ENCODE measurements around the gene DYNLT1.

The DYNLT1 gene

GRCh38 chr6:158639056-158639455 lies 5.5 kb downstream of the DYNLT1 start:
- Histone ChIP-seq H3K36me3 (replicated peaks in 1 of 2; ENCODE audit: control insufficient read depth in 2 of 2, insufficient read depth in 2 of 2, low read length in 2 of 2) (peaks cover 5 to 81% of the 10 kb centered on the region in 2 donors), H3K18ac (ENCODE audit: low read length) (no peak overlapping the region), H2BK12ac (ENCODE audit: low read length) (no peak overlapping the region), H3K27ac (replicated peaks; ENCODE audit: low read length) (no peak overlapping the region), H3K79me1 (ENCODE audit: low read depth, low read length) (peaks cover 3% of the 10 kb centered on the region), H3K4ac (ENCODE audit: low read length) (no peak overlapping the region), H3K4me3 (ENCODE audit: low read length in 2 of 2) (no peak overlapping the region), H2BK15ac (ENCODE audit: low read length) (no peak overlapping the region), H3K4me1 (ENCODE audit: control insufficient read depth in 2 of 2, insufficient read depth in 1 of 2, low read depth in 1 of 2, low read length in 2 of 2) (peaks cover 0 to 6% of the 10 kb centered on the region in 2 donors), H2AFZ (ENCODE audit: low read length) (no peak overlapping the region), H4K91ac (ENCODE audit: low read depth, low read length, poor library complexity) (no peak overlapping the region), H2BK120ac (ENCODE audit: low read depth, low read length) (no peak overlapping the region), H2AK5ac (ENCODE audit: low read depth, low read length) (no peak overlapping the region), H3K9ac (ENCODE audit: low read depth, low read length, poor library complexity) (no peak overlapping the region), H3K23ac (ENCODE audit: low read depth, low read length, poor library complexity) (no peak overlapping the region), H4K8ac (ENCODE audit: low read depth, low read length) (no peak overlapping the region), H3K4me2 (ENCODE audit: insufficient read depth, low read length, poor library complexity, severe bottlenecking) (no peak overlapping the region), H3K27me3 (ENCODE audit: control insufficient read depth in 3 of 3, insufficient read depth in 3 of 3, low read depth in 1 of 3, low read length in 3 of 3) (no peaks in the 10 kb centered on the region), H2BK5ac (ENCODE audit: low read length) (no peak overlapping the region), H3K14ac (ENCODE audit: low read length) (no peak overlapping the region), H3K9me3 (replicated peaks in 1 of 2; ENCODE audit: control insufficient read depth in 2 of 2, insufficient read depth in 1 of 2, low read depth in 1 of 2, low read length in 2 of 2) (peaks cover 0 to 2% of the 10 kb centered on the region in 2 donors)
- DNase-seq (ENCODE audit: low spot score): no peak
- no CpG with 5 or more reads among the region's 5 CpGs for WGBS, 2 donors (ENCODE audit: extremely low coverage in 2 of 2, insufficient read length in 2 of 2, insufficient replicate concordance in 1 of 2)

GRCh38 chr6:158638324-158638854 lies 6.2 kb downstream of the DYNLT1 start:
- no peak overlapping the region for H4K91ac ChIP-seq (ENCODE audit: low read depth, low read length, poor library complexity)
- no peak overlapping the region for H3K18ac ChIP-seq (ENCODE audit: low read length)
- no peak overlapping the region for H3K9ac ChIP-seq (ENCODE audit: low read depth, low read length, poor library complexity)
- H3K4me3 ChIP-seq (ENCODE audit: low read length in 2 of 2): no peak overlapping the region
- no CpG with 5 or more reads among the region's 3 CpGs for whole genome bisulfite sequencing, 2 donors (ENCODE audit: extremely low coverage in 2 of 2, insufficient read length in 2 of 2, insufficient replicate concordance in 1 of 2)
- no peak overlapping the region for H4K8ac ChIP-seq (ENCODE audit: low read depth, low read length)
- H2BK5ac ChIP-seq (ENCODE audit: low read length): no peak overlapping the region
- no peak overlapping the region for H3K23ac ChIP-seq (ENCODE audit: low read depth, low read length, poor library complexity)
- H3K27ac ChIP-seq (replicated peaks; ENCODE audit: low read length): no peak overlapping the region
- H2AK5ac ChIP-seq (ENCODE audit: low read depth, low read length): no peak overlapping the region
- no peaks in the 10 kb centered on the region for H3K27me3 ChIP-seq (ENCODE audit: control insufficient read depth in 3 of 3, insufficient read depth in 3 of 3, low read depth in 1 of 3, low read length in 3 of 3)
- H3K9me3 ChIP-seq (replicated peaks in 1 of 2; ENCODE audit: control insufficient read depth in 2 of 2, insufficient read depth in 1 of 2, low read depth in 1 of 2, low read length in 2 of 2): peaks cover 0 to 2% of the 10 kb centered on the region in 2 donors
- no peak overlapping the region for H3K4ac ChIP-seq (ENCODE audit: low read length)
- H3K4me2 ChIP-seq (ENCODE audit: insufficient read depth, low read length, poor library complexity, severe bottlenecking): no peak overlapping the region
- H2BK120ac ChIP-seq (ENCODE audit: low read depth, low read length): no peak overlapping the region
- no peak overlapping the region for H2AFZ ChIP-seq (ENCODE audit: low read length)
- no peak for DNase-seq (ENCODE audit: low spot score)
- H3K14ac ChIP-seq (ENCODE audit: low read length): no peak overlapping the region
- peaks cover 0 to 5% of the 10 kb centered on the region in 2 donors for H3K4me1 ChIP-seq (ENCODE audit: control insufficient read depth in 2 of 2, insufficient read depth in 1 of 2, low read depth in 1 of 2, low read length in 2 of 2)
- peaks cover 5 to 88% of the 10 kb centered on the region in 2 donors for H3K36me3 ChIP-seq (replicated peaks in 1 of 2; ENCODE audit: control insufficient read depth in 2 of 2, insufficient read depth in 2 of 2, low read length in 2 of 2)
- no peak overlapping the region for H2BK12ac ChIP-seq (ENCODE audit: low read length)
- H2BK15ac ChIP-seq (ENCODE audit: low read length): no peak overlapping the region
- H3K79me1 ChIP-seq (ENCODE audit: low read depth, low read length): peaks cover 2% of the 10 kb centered on the region

GRCh38 chr6:158636778-158637177 lies 7.8 kb downstream of the DYNLT1 start:
- Histone ChIP-seq H3K27me3 (ENCODE audit: control insufficient read depth in 3 of 3, insufficient read depth in 3 of 3, low read depth in 1 of 3, low read length in 3 of 3) (no peaks in the 10 kb centered on the region), H3K79me1 (ENCODE audit: low read depth, low read length) (no peaks in the 10 kb centered on the region), H4K8ac (ENCODE audit: low read depth, low read length) (no peak overlapping the region), H2BK5ac (ENCODE audit: low read length) (no peak overlapping the region), H3K23ac (ENCODE audit: low read depth, low read length, poor library complexity) (no peak overlapping the region), H3K4ac (ENCODE audit: low read length) (no peak overlapping the region), H3K4me3 (ENCODE audit: low read length in 2 of 2) (no peak overlapping the region), H3K36me3 (replicated peaks in 1 of 2; ENCODE audit: control insufficient read depth in 2 of 2, insufficient read depth in 2 of 2, low read length in 2 of 2) (peaks cover 7 to 87% of the 10 kb centered on the region in 2 donors), H3K4me1 (ENCODE audit: control insufficient read depth in 2 of 2, insufficient read depth in 1 of 2, low read depth in 1 of 2, low read length in 2 of 2) (peaks cover 0 to 5% of the 10 kb centered on the region in 2 donors), H2BK120ac (ENCODE audit: low read depth, low read length) (no peak overlapping the region), H3K27ac (replicated peaks; ENCODE audit: low read length) (no peak overlapping the region), H3K9me3 (replicated peaks in 1 of 2; ENCODE audit: control insufficient read depth in 2 of 2, insufficient read depth in 1 of 2, low read depth in 1 of 2, low read length in 2 of 2) (no peaks in the 10 kb centered on the region), H3K9ac (ENCODE audit: low read depth, low read length, poor library complexity) (no peak overlapping the region), H3K14ac (ENCODE audit: low read length) (no peak overlapping the region), H2BK12ac (ENCODE audit: low read length) (no peak overlapping the region), H2AK5ac (ENCODE audit: low read depth, low read length) (no peak overlapping the region), H3K18ac (ENCODE audit: low read length) (no peak overlapping the region), H3K4me2 (ENCODE audit: insufficient read depth, low read length, poor library complexity, severe bottlenecking) (no peak overlapping the region), H4K91ac (ENCODE audit: low read depth, low read length, poor library complexity) (no peak overlapping the region), H2AFZ (ENCODE audit: low read length) (no peak overlapping the region), H2BK15ac (ENCODE audit: low read length) (no peak overlapping the region)
- DNase-seq (ENCODE audit: low spot score): no peak
- no CpG with 5 or more reads among the region's 8 CpGs for WGBS, 2 donors (ENCODE audit: extremely low coverage in 2 of 2, insufficient read length in 2 of 2, insufficient replicate concordance in 1 of 2)

- Histone ChIP-seq H3K9me3 (replicated peaks in 1 of 2; ENCODE audit: control insufficient read depth in 2 of 2, insufficient read depth in 1 of 2, low read depth in 1 of 2, low read length in 2 of 2) (no peaks in the 10 kb centered on the region), H4K91ac (ENCODE audit: low read depth, low read length, poor library complexity) (no peak overlapping the region), H2BK5ac (ENCODE audit: low read length) (no peak overlapping the region), H3K36me3 (replicated peaks in 1 of 2; ENCODE audit: control insufficient read depth in 2 of 2, insufficient read depth in 2 of 2, low read length in 2 of 2) (peaks cover 7 to 89% of the 10 kb centered on the region in 2 donors), H3K4me3 (ENCODE audit: low read length in 2 of 2) (no peak overlapping the region), H3K9ac (ENCODE audit: low read depth, low read length, poor library complexity) (no peak overlapping the region), H3K14ac (ENCODE audit: low read length) (no peak overlapping the region), H2BK120ac (ENCODE audit: low read depth, low read length) (no peak overlapping the region), H3K4me2 (ENCODE audit: insufficient read depth, low read length, poor library complexity, severe bottlenecking) (no peak overlapping the region), H4K8ac (ENCODE audit: low read depth, low read length) (no peak overlapping the region), H3K4me1 (ENCODE audit: control insufficient read depth in 2 of 2, insufficient read depth in 1 of 2, low read depth in 1 of 2, low read length in 2 of 2) (peaks cover 0 to 5% of the 10 kb centered on the region in 2 donors), H3K4ac (ENCODE audit: low read length) (no peak overlapping the region), H2AK5ac (ENCODE audit: low read depth, low read length) (no peak overlapping the region), H3K27me3 (ENCODE audit: control insufficient read depth in 3 of 3, insufficient read depth in 3 of 3, low read depth in 1 of 3, low read length in 3 of 3) (no peaks in the 10 kb centered on the region), H3K79me1 (ENCODE audit: low read depth, low read length) (no peaks in the 10 kb centered on the region), H3K18ac (ENCODE audit: low read length) (no peak overlapping the region), H3K23ac (ENCODE audit: low read depth, low read length, poor library complexity) (no peak overlapping the region), H2AFZ (ENCODE audit: low read length) (no peak overlapping the region), H3K27ac (replicated peaks; ENCODE audit: low read length) (no peak overlapping the region), H2BK12ac (ENCODE audit: low read length) (no peak overlapping the region), H2BK15ac (ENCODE audit: low read length) (no peak overlapping the region)
- DNase-seq (ENCODE audit: low spot score): no peak
- no CpG with 5 or more reads among the region's 7 CpGs for whole genome bisulfite sequencing, 2 donors (ENCODE audit: extremely low coverage in 2 of 2, insufficient read length in 2 of 2, insufficient replicate concordance in 1 of 2)
These were observed 9.0 kb downstream of the DYNLT1 start for GRCh38 chr6:158635427-158636073.
